Esophagus muscularis mucosa (tissue), 4 donors: ENCODE data around the gene IL7R. TPM values are rescaled to one million over a fixed set of nuclear protein-coding genes. Genes with fewer than 3 reads are reported as not detected.
A peak's percentile ranks its signal among the peaks of the same experiment; 100 is the strongest.

Experiments
- DNase-seq: peaks from one replicate; pipeline ENCODE4 v3.0.0-alpha.2; 2017; ENCODE audit errors: extremely low spot score
- H3K27ac ChIP-seq, 4 donors: fragments of 200-600 bp; sonication (generic); replicated peaks in 1 of 4; 1 replicate in 3 of 4; 2 replicates in 1 of 4; pipeline ENCODE4 v1.5.1; 2016 to 2019; ENCODE audit warnings: mild to moderate bottlenecking in 1 of 4
- H3K27me3 ChIP-seq, 4 donors: fragments of 200-600 bp; sonication (generic); one replicate each; pipeline versions ENCODE4 v1.5.1 to v1.6.0; 2016 to 2019
- H3K36me3 ChIP-seq, 4 donors: fragments of 200-600 bp; sonication (generic); one replicate each; pipeline ENCODE4 v1.5.1; 2016 to 2019
- H3K4me1 ChIP-seq, 4 donors: fragments of 200-600 bp; sonication (generic); one replicate each; pipeline ENCODE4 v1.5.1; 2016 to 2019
- H3K4me3 ChIP-seq, 4 donors: fragments of 200-600 bp; sonication (generic); 1 replicate in 2 of 4; 2 replicates in 2 of 4; pipeline ENCODE4 v1.5.1; 2016 to 2019; ENCODE audit warnings: mild to moderate bottlenecking in 4 of 4, moderate library complexity in 1 of 4
- H3K9me3 ChIP-seq, 4 donors: fragments of 200-600 bp; sonication (generic); 1 replicate in 3 of 4; 2 replicates in 1 of 4; pipeline ENCODE4 v1.5.1; 2016 to 2019
- EP300 ChIP-seq: sonication (generic); formaldehyde crosslinking; IDR thresholded peaks from one replicate; pipeline ENCODE4 v1.6.1; 2017; ENCODE audit warnings: antibody characterized with exemption
- POLR2A ChIP-seq: fragments of 450-650 bp; IDR thresholded peaks from one replicate; pipeline ENCODE4 v1.6.1; 2017; ENCODE audit warnings: antibody characterized with exemption, moderate library complexity, mild to moderate bottlenecking, low read depth
- POLR2AphosphoS5 ChIP-seq, 2 donors: sonication (generic); formaldehyde crosslinking; IDR thresholded peaks; one replicate each; pipeline ENCODE4 v1.6.1; 2017; ENCODE audit warnings: antibody characterized with exemption in 2 of 2
- WGBS: methylation state at CpG from one replicate; pipeline ENCODE4 v1.1.5; 2018; 5-methylcytosine and 5-hydroxymethylcytosine counted together
- intact Hi-C: fragments of 100-400 bp; cut with DNase I; formaldehyde crosslinking; loops from one replicate; pipeline ENCODE4 v1.15.1; 2023
- total RNA-seq, 4 donors: library from RNA; depleted of rRNA; stranded (reverse); fragments of >200 nt; gene quantifications; one replicate each; pipeline versions ENCODE4 v1.1.0 to v1.2.1, GENCODE V29; 2016
- TF ChIP-seq, protein P1 (sequence below), 3 experiments: fragments of 200-600 bp in 2 of 3; fragments of 450-650 bp in 1 of 3; sonication (generic) in 2 of 3; IDR thresholded peaks; one replicate each; pipeline ENCODE4 v1.5.1; 2017 to 2019; ENCODE audit warnings: antibody characterized with exemption in 3 of 3, mild to moderate bottlenecking in 2 of 3, moderate library complexity in 1 of 3

The IL7R gene
- total RNA-seq, 4 donors from 2014 or later, result 2.8 to 10.6 (median 4.1) TPM

DNA sequence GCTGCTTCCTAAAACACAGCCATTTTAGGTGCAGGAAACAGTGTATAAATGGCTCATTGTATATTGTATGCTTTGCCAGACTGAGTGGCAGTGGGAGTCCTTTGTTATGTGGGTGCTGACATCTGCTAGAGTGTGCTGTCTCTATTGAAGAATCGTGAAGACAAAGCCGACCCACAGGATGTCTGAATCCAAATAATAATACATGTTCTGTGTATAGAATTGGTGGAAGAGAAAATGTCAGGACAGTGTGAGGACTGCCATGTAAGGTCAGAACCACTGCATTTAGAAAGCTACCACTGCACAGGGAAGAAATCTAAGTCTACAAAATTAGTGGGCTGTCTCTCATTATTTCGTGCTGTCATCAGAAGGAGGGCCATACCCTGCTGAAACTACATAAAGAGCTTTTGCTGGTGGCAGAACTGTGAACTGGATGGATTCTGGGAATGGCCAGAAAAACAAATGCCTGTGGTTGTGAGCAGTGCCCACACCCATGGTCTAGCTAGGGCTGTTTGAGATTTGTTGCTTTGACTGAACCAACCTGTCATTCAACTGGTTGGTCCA, 2.5 kb downstream of the IL7R start:
- Histone ChIP-seq H3K4me1 (peaks cover 0 to 2% (median 0%) of the 10 kb centered on the region in 4 donors), H3K9me3 (no peaks in the 10 kb centered on the region), H3K36me3 (no peaks in the 10 kb centered on the region), H3K4me3 (peak overlapping the region in 1 of 4 donors; percentile 6), H3K27ac (no peak overlapping the region), H3K27me3 (no peaks in the 10 kb centered on the region)
- no peak for DNase-seq
- TF ChIP-seq, protein P1, sequence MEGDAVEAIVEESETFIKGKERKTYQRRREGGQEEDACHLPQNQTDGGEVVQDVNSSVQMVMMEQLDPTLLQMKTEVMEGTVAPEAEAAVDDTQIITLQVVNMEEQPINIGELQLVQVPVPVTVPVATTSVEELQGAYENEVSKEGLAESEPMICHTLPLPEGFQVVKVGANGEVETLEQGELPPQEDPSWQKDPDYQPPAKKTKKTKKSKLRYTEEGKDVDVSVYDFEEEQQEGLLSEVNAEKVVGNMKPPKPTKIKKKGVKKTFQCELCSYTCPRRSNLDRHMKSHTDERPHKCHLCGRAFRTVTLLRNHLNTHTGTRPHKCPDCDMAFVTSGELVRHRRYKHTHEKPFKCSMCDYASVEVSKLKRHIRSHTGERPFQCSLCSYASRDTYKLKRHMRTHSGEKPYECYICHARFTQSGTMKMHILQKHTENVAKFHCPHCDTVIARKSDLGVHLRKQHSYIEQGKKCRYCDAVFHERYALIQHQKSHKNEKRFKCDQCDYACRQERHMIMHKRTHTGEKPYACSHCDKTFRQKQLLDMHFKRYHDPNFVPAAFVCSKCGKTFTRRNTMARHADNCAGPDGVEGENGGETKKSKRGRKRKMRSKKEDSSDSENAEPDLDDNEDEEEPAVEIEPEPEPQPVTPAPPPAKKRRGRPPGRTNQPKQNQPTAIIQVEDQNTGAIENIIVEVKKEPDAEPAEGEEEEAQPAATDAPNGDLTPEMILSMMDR (IDR thresholded peaks at IDR 0.05), result no peak
- TF ChIP-seq EP300 (no peak), POLR2AphosphoS5 (IDR thresholded peaks at IDR 0.05) (no peak), POLR2A (no peak)
- intact Hi-C loops, result no loop called here
- WGBS, result 53% methylated on average over 3 of the region's 3 CpGs

DNA sequence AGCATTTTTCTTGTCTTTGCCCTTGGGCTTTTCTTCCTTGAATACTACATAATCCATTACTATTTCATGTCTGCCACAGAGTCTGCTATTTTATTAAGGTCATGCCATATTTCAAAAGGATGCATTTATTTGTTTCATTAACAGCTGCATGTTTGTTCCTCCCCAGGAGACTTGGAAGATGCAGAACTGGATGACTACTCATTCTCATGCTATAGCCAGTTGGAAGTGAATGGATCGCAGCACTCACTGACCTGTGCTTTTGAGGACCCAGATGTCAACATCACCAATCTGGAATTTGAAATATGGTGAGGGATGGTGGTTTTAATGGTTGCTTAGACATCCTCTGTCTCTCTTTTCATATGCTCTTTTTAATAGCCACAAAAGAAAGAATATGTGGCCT, 4.0 kb downstream of the IL7R start:
- intact Hi-C loops, result no loop called here
- Histone ChIP-seq H3K36me3 (no peaks in the 10 kb centered on the region), H3K27me3 (no peaks in the 10 kb centered on the region), H3K9me3 (no peaks in the 10 kb centered on the region), H3K4me3 (no peak overlapping the region), H3K27ac (no peak overlapping the region), H3K4me1 (no peaks in the 10 kb centered on the region)
- 100% methylated on average over 1 of the region's 1 CpG for WGBS
- TF ChIP-seq POLR2AphosphoS5 (IDR thresholded peaks at IDR 0.05) (no peak), POLR2A (no peak), EP300 (no peak)
- TF ChIP-seq, protein P1 (IDR thresholded peaks at IDR 0.05), result no peak
- DNase-seq, result no peak

DNA sequence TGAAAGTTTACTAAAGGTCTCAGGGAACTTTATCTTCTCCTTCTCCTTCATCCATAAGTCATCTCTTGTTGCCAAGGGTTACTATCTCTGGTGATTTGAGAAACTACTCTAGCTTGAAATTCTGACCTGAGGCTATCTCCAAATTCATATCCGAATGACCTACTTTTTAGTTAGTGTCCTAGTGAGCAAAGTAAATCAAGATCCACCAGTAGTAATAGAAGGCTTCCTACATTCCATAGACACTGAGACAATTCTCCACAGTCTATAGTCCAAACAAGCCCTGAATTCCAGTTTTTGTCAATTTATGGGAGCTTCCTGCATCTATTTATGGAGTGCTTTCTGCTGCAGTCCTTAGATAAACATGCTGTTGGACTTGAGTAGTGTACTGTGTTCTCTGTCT, 5.0 kb downstream of the IL7R start:
- intact Hi-C loops, result no loop called here
- Histone ChIP-seq H3K36me3 (no peaks in the 10 kb centered on the region), H3K9me3 (no peaks in the 10 kb centered on the region), H3K27me3 (no peaks in the 10 kb centered on the region), H3K27ac (no peak overlapping the region), H3K4me3 (no peak overlapping the region), H3K4me1 (no peaks in the 10 kb centered on the region)
- WGBS, result 89% methylated on average over 1 of the region's 1 CpG
- TF ChIP-seq, protein P1 (IDR thresholded peaks at IDR 0.05), result no peak
- TF ChIP-seq POLR2AphosphoS5 (IDR thresholded peaks at IDR 0.05) (no peak), POLR2A (no peak), EP300 (no peak)
- no peak for DNase-seq

DNA sequence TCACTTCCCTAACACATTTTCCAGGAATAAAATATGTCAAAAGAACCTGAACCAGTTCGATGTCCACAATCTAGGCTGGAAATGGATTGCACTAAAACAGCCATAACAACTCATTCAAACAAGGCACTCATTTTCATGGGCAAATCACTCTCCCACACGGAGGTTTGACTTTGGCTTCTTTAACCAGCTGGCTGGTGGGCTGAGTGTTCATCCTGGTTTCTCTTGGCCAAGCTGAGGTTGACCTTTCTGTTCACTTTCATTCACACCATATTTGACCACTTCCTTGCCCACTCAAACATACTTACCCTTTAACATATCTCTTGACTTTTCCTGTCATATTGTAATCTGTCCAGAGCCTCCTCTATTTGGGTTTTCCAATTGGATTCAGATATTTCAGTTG, 5.4 kb downstream of the IL7R start:
- intact Hi-C loops, result no loop called here
- 73% methylated on average over 2 of the region's 2 CpGs for WGBS
- H3K27me3 ChIP-seq, result no peaks in the 10 kb centered on the region

More for the DNA sequence above, 5.4 kb downstream of the IL7R start:
- Histone ChIP-seq H3K4me3 (no peak overlapping the region), H3K27ac (no peak overlapping the region), H3K4me1 (no peaks in the 10 kb centered on the region), H3K9me3 (no peaks in the 10 kb centered on the region), H3K36me3 (no peaks in the 10 kb centered on the region)
- TF ChIP-seq POLR2A (no peak), EP300 (no peak), POLR2AphosphoS5 (IDR thresholded peaks at IDR 0.05) (no peak)
- TF ChIP-seq, protein P1 (IDR thresholded peaks at IDR 0.05), result no peak
- no peak for DNase-seq
